Dedifferentiated amniotic fluid mesenchymal stem cell (primary cell): ENCODE measurements around the gene POU2F2.

Experiments
- DNase-seq: peaks from one replicate; pipeline ENCODE4 v3.0.0-alpha.2; 2016; ENCODE audit errors: extremely low spot score

The POU2F2 gene

DNA sequence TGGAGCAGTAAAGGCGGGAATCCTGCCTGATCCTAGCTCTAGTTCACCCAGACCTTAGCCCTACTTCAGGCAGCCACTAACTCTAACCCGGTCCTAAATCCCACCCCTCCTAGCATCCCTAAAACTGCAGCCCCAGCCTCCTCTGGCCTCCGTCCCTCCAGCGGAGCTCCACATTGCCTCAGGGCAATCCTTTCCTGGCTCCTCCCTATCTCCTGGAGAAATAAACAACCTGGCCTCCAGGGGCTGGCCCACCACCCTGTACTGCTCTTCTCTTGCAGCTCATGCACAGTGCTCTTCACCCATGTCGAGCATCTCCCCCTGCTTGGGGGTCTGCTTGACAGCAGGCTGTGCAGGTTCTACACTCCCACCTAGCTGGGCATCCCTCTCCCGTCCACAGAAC lies 6.7 kb downstream of the POU2F2 start:
- DNase-seq, result no peak

DNA sequence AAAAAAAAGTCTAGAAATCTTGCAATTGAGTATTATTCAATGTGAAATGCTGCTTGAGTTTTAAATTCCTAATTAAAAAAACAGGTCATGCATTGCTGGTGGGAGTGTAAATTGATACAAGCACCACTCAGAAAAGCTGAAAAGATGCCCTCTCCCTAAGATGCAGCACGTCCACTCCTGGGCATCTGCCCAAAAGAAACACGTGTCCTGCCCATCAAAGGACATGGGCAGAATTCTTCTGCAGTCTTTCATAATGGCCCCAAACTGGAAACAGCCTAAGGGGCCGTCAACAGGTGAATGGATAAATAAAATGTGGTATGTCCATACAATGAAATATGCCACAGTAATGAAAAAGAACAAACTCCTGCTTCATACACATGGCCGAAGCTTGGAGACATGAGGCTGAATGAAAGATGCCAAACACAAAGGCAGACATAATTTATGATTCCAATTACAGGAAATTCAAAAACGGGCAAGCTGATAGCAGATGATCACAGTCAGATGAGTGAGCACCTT lies 7.8 kb downstream of the POU2F2 start:
- no peak for DNase-seq

DNA sequence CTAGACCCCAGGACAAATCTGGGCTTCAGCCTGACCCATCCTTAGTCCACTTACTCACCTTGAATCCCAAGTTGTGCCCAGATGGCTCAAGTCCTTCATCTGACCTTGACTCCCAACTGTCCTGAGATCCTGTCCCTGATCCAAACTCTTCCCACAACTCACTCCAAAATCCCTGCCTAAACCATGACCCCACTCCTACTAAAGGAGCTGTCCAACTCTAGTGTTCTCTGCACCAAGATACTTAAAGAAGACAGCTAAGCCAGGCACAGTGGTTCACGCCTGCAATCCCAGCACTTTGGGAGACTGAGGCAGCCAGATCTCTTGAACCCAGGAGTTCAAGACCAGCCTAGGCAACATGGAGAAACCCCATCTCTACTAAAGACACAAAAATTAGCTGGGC lies 8.5 kb downstream of the POU2F2 start:
- DNase-seq, result no peak

DNA sequence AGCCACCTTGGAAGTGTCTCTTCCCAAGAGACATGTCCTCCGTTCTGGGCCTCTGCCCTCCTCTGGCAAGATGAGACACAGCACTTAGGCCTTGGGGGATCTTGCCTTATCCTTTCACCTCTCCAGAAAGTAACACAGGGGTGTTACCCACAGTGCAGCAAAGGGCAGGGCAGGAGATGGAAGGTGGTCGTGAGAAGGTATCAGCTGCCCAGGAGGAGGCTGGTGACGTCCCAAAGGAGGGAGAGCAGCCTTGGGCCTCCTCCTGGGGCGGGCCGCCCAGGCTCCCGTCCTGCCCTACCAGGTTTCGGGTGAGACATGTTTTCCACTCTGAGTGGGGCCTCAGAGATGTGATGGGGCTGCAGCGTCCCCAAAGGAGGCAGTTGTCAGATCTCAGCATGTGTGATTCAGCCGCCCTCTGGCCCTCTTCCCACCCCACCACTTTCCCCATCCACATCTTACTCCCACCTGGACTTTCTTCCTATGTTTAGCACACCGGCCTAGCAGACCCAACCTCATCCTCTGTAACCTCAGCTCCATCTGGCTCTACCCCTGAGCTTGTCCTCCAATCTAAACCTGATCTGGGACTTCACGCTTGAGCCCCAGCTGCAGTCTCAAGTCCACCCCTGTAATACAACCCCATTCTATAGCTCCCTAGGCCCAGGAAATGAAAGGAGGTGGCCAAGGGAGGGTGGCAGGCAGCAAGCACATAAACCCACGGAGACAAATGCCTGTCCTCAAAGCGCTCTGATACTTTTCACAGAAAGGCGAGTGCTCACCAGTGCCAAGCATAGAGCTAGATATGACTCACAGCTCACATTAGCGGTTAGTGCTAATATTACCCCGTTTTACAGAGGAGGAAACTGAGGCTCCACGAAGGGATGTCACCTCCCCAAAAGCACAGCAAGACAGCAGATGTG lies 9.3 kb downstream of the POU2F2 start:
- no peak for DNase-seq

DNA sequence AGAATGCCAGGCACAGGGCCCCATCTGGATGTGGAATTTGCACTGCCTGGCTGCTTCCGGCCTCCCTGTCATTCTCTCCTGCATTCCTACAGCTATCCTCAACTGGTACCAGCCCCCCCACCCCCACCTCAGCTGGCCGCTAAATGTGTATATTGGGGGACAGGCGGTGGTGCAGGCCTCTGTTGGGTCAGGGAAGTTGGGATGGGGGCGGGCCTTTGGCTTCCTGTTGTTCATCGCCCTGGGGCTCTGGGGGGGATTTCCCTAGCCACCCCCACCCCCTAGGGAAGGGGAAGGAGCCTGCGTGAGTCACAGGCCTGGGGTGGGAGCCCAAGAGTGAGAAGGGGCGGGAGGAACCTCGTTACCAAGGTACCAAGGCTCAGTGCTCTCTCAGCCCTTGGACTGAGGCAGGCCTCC lies 10.6 kb downstream of the POU2F2 start:
- peak; percentile 31 for DNase-seq

DNA sequence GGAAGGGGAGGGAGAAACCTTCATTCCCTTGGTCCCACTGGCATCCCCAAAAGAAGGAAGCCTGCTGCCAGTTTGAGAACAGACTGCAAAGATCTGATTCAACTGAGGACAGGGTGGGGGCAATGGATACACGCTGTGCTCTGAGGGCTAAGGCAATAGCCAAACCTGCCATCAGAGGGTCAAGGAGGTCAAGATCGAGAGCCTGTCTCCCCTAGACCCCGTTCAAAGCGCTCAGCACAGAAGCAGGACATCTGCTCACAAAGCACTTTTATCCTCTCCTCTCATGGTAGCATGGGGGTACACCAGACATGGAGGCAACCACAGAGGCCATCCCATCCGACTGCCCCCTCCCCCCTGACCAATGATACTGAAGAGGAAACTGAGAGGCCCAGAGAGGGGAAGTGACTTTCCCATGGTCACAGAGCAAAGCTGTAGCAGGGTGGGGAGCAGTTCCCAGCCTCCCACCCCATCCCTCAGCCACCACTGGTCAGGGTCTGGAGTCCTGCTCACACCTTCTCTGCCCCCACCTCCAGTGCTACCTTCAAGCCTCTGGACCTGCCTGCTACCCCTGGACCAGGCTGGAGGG lies 11.1 kb downstream of the POU2F2 start:
- no peak for DNase-seq

DNA sequence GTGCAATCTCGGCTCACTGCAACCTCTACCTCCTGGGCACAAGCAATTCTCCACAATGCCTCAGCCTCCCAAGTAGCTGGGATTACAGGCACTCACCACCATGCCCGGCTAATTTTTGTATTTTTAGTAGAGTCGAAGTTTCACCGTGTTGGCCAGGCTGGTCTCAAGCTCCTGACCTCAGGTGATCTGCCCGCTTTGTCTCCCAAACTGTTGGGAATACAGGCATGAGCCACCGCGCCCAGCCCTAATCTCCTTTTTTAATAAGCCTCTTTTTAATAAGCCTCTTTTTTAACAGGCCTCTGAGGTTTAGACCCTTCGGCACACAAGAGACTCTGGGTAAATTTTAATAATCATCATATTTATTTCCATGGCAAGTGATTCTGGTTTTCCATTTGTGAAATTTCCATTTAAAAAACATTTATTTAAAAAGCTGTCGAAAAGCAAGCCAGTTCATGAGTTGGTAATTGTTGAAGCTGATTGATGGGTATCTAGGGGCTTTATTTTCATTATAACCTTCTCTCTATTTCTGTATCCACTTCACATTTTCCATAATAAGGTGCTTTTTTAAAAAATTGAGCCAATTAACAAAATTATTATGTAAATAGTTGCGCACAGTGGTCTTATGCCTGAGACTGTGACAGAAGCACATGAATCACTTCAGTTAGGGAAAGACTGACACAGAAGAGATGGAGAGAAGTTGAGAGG lies 11.8 kb downstream of the POU2F2 start:
- no peak for DNase-seq

DNA sequence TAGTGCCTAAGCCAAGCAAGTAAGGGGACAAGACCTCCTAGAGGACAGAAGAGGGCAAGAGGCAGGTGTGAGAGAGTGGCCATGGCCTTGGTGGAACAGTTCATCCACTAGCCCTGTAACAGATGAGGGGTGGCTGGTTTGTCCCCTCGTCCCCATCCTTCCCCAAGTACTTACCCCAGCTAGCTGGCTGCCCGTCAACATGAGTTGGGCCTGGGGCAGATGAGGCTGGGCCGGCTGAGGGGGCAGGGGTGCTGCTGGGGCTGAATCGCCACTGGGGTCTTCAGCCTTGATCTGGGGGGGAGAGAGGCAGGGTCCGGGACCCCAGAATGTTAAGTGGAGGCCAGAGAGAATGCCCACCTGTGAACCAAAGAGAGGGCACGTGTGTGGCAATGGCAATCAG lies 15.2 kb downstream of the POU2F2 start:
- DNase-seq, result no peak

DNA sequence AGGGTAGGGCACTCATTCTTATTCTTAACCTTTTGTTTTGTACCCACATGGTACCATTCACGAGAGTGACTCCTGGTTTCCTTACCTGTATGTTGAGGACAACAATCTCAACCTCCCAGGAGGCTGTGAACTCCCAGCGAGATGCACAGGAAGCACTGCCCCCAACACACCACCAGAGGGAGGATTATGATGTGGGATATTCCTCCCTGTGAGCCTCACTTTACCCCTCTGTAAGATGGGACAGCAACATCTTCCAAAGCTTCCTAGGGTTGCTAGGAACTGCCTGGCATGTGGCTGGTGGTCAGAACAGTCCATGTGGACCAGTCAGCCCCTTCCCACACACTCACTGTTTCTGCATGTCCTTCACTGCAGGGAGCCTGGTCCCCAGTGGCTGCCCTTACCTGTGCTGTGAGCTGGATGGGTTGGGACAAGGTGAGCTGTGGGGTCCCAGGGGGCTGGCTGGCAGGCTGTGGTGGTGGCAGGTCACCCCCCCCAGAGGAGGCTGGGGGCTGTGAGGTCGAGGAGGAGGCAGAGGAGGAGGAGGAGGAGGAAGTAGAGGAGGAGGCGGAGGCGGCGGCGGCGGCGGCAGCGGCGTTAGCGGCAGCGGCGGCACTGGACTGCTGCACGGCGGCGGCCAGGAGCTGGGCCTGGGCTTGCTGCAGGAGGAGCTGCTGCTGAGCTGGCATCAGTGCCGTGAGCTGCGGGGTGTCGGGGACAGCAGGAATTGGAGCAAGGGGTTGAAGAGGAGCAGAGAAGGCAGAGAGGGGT lies 15.8 kb downstream of the POU2F2 start:
- no peak for DNase-seq

DNA sequence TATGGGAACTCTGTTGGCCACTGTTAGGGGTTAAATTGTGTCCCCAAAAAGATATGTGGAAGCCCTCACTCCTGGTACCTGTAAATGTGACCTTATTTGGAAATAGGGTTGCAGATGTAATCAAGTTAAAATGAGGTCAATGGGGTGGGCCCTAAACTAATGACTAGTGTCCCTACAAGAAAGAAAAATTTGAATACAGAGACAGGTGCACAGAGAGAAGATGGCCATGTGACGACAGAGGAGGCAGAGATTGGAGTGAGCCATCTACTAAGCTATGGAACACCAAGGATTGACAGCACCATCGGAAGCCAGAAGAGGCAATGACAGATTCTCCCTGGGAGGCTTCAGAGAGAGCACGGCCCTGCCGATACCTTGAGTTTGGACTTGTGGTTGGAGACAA lies 16.5 kb downstream of the POU2F2 start:
- DNase-seq, result no peak

DNA sequence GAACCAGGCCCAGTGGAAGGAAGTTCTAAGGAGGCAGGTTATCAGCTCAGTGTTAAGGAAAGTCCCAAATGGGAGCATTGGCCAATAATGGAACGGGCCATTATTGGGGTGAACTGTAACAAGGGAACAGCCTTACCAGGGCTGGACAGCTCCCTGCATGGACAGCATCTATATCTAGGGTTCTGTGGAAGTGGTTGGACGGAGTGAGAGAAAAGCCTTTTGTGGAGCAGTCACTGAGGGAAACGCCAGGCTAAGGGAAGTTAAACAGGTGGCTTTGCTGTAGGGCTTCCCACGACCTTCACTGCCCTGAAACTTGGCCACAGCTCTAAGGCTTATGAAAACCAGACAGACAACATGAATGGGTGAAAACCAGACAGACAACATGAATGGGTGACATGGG lies 17.0 kb downstream of the POU2F2 start:
- no peak for DNase-seq

DNA sequence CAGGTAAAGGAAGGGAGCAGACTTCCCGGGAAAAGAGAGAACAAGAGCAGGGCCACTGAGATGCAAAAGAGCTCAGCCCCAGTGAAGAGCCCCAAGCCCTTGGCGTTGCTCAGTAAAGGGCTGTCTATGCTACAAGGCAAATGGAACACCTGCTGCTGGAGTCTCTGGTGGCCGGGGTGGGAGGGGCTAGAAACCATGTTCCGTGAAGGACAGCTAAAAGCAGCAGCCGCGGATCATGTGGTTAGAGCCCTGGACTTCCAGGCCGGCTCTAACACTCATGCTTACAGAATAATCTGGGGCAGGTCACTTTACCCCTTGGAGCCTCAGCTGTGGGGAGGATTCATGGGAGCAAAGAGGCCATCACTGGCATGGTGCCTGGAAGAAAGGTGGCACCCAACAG lies 17.8 kb downstream of the POU2F2 start:
- DNase-seq, result no peak

DNA sequence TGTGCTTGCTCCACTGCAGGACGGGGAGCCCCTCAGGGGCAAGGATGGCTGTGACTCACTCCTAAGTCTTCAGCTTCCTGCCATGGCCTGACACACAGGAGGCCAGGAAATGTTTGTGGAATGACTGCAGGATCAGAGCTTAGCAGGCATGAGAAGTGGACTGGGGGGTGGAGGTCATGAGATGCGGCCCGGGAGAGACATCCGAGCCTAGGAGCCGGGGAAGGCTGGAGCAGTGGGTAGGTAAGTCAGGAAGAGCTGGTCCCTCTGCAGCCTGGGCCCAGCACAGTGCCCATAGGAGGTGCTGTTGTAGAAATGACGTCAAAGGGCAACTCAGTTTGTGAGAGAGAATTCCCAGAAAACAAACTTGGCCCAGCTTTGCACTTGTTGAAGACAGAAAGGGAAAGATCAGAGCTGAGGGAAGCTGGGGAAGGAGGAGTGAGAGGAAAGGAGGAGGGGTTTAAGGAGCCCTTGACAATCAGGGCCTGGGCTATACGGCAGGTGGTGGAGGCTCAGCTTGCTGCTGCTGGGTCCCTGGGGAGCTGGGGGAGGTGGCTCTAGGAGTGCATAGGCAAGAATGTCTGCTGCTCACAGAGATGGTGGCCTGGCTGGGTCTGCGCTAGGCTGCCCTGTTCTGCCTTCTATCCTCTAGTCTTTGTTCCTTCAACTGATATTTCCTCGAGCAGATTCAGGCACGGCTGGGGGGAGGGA lies 18.5 kb downstream of the POU2F2 start:
- DNase-seq, result peak; percentile 87

DNA sequence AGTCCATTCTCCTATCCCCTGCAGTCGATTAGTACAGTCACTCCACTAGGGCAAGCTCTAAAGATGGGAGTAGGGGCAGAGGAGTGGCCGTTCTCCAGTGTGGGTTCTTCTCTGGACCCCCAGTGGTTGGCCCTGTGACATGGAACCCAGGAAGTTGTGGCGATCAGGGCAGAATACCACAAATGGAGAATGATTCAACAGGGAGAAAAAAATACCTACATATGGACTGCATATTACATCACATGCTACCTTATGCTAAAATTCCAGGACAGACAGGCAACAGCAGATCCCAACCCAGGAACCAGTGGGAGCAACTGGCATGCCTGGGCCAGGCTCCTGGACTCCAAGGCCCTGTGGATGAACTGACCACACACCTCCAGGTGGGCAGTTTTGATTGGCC lies 20.4 kb downstream of the POU2F2 start:
- no peak for DNase-seq

DNA sequence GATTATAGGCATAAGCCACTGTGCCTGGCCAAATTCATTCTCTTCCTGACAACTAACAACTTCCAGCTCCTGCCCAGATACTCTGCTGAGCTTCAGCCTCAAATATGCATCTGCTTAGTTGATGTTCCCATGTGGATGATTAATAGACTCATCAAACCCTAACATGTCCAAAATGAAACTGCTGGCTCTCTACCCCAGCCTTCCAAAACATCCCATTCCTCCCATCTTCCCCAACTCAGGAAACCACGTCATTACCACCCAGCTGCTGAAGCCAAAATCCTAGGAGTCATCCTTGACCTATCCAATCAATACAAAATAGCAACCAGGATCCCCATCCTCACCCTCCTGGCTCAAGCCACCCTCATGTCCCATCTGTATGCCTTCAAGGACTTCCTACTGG lies 20.9 kb downstream of the POU2F2 start:
- no peak for DNase-seq

DNA sequence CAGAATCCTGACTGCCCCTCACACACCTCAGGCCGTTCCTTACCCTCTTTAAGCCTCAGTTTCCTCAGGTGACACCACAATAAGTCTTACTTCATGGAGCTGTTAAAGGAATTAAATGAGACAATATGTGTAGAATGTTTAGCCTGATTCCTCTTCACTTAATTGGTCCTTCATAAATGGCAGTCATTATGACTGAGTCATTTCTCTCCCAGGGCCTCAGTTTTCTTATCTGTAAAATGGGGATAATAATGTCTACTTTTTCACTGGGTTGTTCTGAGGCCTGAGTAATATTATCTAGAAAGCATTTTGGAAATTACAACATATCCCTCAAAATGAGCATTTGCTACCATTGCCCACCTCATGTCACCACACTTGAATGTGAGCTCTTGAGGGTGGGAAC lies 21.6 kb downstream of the POU2F2 start:
- DNase-seq, result no peak

DNA sequence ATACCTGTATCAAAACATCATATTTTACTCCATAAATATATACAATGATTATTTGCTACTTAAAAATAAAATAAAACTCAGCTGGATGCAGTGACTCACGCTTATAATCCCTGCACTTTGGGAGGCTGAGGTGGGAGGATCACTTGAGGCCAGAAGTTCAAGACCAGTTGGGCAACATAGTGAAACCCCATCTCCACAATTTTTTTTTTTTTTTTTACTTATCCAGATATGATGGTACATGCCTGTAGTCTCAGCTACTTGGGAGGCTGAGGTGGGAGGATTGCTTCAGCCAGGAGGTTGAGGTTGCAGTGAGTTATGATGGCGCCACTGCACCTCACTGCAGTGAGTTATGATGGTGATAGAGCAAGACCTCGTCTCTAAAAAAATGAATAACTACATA lies 22.4 kb downstream of the POU2F2 start:
- no peak for DNase-seq

DNA sequence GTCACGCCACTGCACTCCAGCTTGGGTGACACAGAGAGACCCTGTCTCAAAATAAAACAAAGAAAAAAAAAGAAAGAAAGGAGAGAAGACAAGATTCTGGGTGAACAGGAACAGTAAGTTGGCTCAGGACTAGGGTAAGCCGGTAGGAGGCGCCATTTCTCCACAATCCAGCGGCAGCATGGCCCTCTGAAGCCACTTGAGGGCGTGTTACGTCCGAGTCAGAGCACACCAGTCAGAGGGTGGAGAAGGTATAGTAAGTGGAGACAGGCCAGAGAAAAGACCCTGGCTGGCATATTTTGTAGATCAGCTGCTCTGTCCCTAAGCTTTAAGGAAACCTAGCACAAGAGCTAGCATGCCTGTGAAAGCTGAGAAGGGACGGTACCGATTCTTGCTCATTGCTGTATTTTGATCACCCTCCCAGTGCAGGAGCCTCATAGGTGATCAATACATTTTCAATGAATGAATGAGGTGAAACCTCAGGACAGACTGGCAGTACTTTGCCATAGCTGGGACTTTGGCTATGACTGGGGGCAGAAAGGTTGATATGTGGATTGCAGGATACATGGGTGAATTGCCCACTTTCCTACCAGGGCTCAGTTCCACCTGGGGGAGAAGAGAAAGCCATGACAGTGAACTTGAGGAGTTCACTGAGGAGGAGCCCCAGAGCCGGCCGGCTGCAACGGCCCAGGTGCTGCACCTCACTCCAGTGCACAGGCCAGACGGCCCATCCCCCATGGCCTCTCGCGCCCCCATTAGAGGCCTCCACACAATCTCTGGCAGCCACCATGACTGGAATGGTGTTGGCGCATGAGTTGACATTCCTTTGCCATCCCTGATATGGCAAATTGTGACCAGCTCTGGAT lies 23.5 kb downstream of the POU2F2 start:
- DNase-seq, result peak; percentile 83

DNA sequence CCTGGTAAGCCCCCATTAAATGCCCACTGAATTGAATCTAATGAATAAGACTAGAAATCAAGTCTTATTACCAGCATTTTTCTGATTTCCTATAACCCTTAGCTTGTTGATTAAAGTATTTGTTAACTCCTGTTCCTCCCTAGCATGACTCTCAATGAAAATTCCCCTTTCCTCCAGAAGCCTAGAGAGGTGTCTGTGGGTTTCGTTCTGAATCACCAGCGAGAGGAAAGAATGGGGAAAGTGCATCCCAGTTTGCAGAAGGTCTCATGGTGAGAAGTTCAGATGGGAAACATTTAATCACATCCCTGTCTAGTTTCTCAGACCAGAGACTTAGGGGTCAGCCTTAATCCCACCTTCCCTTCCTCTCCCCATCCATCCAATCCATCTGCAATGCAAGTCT lies 26.9 kb downstream of the POU2F2 start:
- DNase-seq, result no peak

DNA sequence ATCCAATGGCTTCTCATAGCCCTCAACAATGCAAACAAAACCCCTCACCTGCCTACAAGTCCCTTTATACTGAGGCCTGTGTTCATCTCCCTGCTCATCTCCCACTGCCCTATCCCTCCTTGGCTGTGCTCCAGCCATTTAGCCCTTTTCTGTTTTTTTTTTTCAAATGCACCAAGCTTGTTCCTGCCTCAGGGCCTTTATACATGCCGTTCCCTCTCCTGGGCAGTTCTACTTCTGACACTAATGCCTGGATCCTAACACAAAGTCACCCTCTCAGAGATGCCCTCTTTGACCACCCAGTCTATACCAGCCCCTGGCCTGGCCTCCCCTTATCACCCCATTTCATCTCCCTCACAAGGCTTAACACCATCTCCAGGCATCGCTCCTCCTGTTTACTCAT lies 29.4 kb downstream of the POU2F2 start:
- no peak for DNase-seq
